Coronary artery (tissue), 2 donors: ENCODE results near the gene ERGIC2.

Experiments
- DNase-seq: peaks from one replicate; pipeline ENCODE4 v3.0.0-alpha.2; 2017; ENCODE audit warnings: low spot score
- H3K27ac ChIP-seq, 2 donors: fragments of 200-600 bp; sonication (generic); one replicate each; pipeline ENCODE4 v1.5.1; 2016 to 2019
- H3K4me3 ChIP-seq: fragments of 200-600 bp; sonication (generic); 2 replicates; pipeline ENCODE4 v1.5.1; 2016; ENCODE audit warnings: mild to moderate bottlenecking, moderate library complexity
- CTCF ChIP-seq: fragments of 200-600 bp; sonication (generic); IDR thresholded peaks from one replicate; pipeline ENCODE4 v1.5.1; 2019; ENCODE audit warnings: antibody characterized with exemption

The ERGIC2 gene

GRCh38 chr12:29317556-29318363 is 63.2 kb downstream of the ERGIC2 start:
- Histone ChIP-seq H3K4me3 (no peak overlapping the region), H3K27ac (no peak overlapping the region)
- no peak for DNase-seq
- no peak for TF ChIP-seq CTCF

GRCh38 chr12:29316752-29317151 is 64.2 kb downstream of the ERGIC2 start:
- DNase-seq = no peak
- Histone ChIP-seq H3K27ac (no peak overlapping the region), H3K4me3 (no peak overlapping the region)
- no peak for TF ChIP-seq CTCF

GRCh38 chr12:29314416-29314815 is 66.6 kb downstream of the ERGIC2 start:
- no peak for TF ChIP-seq CTCF
- no peak overlapping the region for H3K27ac ChIP-seq
- no peak overlapping the region for H3K4me3 ChIP-seq
- no peak for DNase-seq

- no peak overlapping the region for H3K4me3 ChIP-seq
- no peak for TF ChIP-seq CTCF
- no peak for DNase-seq
- H3K27ac ChIP-seq = no peak overlapping the region
Measured at GRCh38 chr12:29310899-29311298, 70.1 kb downstream of the ERGIC2 start.

GRCh38 chr12:29309320-29309902 is 71.6 kb downstream of the ERGIC2 start:
- TF ChIP-seq CTCF = no peak
- Histone ChIP-seq H3K27ac (no peak overlapping the region), H3K4me3 (no peak overlapping the region)
- DNase-seq = no peak

GRCh38 chr12:29306682-29307081 is 74.3 kb downstream of the ERGIC2 start:
- no peak for TF ChIP-seq CTCF
- Histone ChIP-seq H3K4me3 (no peak overlapping the region), H3K27ac (no peak overlapping the region)
- no peak for DNase-seq

- TF ChIP-seq CTCF = no peak
- no peak overlapping the region for H3K27ac ChIP-seq
- H3K4me3 ChIP-seq = no peak overlapping the region
- no peak for DNase-seq
Measured at GRCh38 chr12:29306266-29306665, 74.7 kb downstream of the ERGIC2 start.
